HT-29 (cell line): ENCODE data around the gene GLS. TPM values are rescaled to one million over a fixed set of nuclear protein-coding genes. Genes with fewer than 3 reads are reported as not detected.
A peak's percentile ranks its signal among the peaks of the same experiment; 100 is the strongest.
"Not testable (repeated sequence)": the region's sequence is repeated elsewhere in the genome, so short reads cannot be mapped to it uniquely, and the experiment has no call there.

Experiments
- DNase-seq: peaks from one replicate; pipeline ENCODE4 v3.0.0-alpha.2; 2015; ENCODE audit warnings: low spot score
- total RNA-seq: library from RNA; depleted of rRNA; stranded (reverse); fragments of >200 nt; shearing (Covaris generic); gene quantifications from 2 replicates; pipeline ENCODE4 v1.2.3, GENCODE V29; 2014

The GLS gene
- total RNA-seq, 1 experiment from 2014 or later: 25.2 TPM

DNA sequence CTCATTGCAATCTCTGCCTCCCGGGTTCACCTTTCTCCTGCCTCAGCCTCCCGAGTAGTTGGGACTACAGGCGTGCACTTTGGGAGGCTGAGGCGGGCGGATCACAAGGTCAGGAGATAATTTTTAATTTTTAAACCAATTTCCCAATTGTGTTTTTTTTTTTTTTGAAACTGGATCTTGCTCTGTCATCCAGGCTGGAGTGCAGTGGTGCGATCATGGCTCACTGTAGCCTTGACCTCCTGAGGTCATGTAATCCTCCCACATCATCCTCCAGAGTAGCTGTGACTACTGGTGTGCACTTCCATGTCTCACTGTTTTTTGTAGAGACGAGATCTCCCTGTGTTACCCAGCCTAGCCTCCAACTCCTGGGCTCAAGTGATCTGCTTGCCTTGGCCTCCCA, 49.3 kb downstream of the GLS start:
- no peak for DNase-seq

DNA sequence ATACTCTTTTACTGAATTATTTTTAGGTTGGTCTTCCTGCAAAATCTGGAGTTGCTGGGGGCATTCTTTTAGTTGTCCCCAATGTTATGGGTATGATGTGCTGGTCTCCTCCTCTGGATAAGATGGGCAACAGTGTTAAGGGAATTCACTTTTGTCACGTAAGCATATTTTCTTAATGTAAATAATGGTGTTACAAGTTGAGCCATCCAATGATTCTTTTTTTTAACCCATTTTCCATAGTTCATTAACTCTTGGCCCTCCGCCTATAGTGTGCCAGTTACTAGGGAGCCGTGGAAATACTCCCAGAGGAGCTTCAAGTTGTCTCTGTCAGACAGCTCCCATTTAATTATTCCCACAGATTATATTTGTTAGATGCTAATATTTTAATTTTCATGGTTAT, 49.8 kb downstream of the GLS start:
- no peak for DNase-seq

DNA sequence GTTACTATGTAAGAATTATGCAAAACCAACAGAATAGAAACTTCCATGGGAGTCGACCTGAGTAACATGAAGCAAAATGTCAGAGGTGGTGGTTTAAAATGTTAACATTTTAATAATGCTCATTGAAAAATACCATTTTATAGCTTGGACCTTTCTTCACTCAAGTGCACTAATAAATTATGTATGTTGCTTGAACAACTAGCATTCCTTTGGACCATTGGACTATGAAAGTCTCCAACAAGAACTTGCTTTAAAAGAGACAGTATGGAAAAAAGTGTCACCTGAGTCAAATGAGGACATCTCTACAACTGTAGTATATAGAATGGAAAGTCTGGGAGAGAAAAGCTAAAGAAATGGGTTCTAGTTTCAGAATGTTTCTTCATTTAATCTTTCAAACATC, 51.9 kb downstream of the GLS start:
- DNase-seq: no peak

DNA sequence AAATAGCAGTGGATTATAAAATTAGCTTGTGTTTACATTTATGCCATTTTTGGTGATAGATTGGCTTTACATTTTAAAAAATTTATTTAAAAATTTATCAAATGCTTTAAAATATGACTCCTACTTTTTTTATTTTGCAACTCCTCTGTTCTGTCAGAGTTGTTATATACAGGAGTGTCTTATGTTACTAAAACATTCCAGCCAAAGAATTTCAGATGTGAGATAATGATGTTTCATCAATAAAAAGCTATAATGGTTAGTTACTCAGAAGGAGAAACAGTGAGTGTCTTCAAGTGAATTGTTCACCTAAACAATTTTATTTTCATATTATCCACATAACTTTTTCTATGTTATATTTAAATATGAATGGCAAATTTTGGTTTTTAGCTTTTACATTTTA, 52.7 kb downstream of the GLS start:
- no peak for DNase-seq

DNA sequence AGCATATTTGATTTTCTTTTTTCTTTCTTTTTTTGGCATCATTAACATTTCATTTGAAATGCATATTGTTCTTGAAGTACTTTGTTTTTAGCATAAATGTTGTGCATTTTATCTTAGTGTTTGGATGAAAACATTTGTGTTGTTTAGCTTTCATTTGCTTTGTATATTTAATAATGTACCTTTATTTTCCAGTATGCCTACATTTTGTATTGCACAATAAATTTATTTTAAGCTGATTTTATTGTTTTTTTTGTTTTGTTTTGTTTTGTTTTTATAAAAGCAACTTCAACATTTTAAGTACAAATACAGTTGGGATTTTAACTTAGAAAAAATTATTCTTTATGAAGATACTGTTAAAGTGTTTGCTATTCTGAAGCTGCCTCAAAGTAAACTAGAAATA, 54.4 kb downstream of the GLS start:
- no peak for DNase-seq

DNA sequence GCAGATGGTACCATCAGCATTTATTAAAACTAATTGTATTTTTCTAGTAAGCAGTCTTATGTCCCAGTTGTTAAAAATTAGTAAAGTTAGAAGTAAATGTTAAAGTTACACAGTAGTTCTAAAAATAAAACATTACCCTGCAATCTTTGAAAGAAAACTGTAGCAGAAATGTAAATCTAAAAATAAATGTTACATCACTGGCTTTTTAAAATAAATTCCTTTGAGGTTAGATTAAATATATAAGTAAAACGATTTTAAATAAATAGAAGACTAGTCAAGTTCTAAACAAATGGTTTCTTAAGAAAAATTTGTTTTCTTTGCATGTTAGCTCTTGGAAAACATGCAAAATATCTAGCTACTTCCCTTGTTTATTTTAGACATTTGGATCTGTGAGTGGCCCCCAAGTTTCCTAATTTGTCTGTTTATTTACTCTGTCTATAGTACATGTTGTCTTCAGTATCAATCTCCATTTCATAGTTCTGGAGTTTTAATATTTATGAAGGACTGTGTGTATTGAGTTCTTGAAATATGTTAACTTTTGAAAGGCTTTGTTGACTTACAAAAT, 58.2 kb downstream of the GLS start:
- DNase-seq: no peak

DNA sequence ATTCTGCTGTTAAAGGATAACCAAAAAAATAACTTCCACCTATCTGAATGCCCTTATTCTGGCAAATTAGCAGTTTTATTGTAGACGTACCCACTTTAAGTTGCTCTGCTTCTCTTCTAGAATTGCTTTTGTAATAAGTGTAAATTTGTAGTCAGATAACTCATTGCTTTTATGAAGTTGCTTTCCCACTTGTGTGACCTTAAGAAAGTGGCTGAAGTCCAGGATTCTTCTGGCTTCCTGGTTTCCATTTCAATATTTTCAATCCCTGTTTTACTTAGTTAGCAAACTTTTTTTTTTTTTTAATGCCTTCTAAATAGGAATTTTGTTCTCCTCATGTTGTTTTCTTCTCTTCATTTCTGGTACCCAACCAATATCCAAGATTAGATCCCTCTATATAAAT, 59.8 kb downstream of the GLS start:
- DNase-seq: no peak

DNA sequence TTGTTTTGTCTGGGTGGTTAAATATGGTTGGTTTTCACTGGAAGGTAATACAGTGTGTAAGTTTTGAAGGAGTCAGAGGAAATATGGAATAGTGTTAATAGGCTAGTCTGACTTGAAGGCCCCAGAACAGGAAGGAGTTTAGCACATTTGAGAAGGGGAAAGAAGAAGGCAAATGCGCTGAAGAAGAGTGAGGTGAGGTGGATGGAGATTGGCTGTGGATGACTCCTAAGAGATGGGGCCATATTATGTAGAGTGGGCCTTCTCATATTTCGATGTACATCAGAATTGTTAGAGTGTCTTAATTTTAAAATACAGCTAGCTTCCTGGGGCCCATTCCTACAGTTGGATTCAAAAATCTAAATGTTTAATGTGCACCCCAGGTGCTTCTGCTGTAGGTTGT, 61.0 kb downstream of the GLS start:
- DNase-seq: no peak

DNA sequence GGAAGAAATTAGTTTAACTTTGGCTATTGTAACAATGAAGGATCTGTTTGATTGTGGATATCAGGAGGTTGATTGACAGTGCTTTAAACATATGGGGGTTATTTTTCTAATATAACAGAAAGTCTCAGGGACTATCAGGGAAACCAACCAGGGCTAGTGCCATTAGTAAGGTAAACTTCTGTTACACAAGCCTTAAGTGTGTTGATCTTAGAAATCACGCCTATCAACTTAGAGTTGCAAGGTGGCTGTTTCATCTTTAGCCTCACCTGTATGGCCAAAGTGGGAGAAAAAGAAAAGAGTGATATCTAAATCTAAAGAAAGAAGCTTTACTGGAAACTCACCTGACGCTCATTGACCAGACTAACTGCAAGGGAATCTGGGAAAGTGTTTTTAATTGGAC, 62.1 kb downstream of the GLS start:
- DNase-seq: no peak

DNA sequence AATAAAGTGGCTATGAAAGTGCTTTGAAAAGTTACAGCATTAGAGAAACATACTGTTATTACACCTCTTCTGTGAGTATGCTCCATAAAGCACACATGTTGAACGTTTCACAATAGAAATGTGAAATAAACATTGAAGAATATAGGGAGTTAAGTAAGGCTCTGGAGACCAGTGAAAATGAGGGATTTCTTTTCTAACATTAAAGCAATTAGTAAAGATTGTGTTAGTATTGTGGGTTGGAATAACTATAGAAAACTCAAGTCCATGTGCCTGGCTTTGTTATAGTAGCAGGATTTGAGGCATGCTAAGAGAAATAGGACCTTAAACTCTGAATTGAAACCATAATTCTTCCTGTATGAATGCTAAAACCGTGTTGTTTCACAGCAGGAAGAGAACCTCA, 63.1 kb downstream of the GLS start:
- DNase-seq: no peak

DNA sequence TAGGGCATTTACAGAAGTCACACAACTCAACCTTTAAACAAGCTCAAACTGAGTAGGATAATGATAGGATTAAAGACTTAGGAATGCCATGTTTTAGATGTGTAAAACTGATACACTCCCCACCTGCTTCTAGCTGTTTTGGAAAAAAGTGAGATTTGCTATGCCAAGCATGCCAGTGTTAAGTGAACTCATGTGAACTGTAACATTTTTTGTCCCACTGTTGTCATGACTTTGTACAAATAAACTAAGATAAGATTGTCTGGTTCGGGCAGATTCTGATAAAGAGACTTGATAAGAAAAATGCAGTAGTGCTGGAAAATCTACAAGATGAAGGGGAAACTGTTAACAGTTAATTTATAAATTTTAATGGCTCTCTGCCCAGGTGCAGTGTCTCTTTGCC, 66.5 kb downstream of the GLS start:
- peak; percentile 58 for DNase-seq

DNA sequence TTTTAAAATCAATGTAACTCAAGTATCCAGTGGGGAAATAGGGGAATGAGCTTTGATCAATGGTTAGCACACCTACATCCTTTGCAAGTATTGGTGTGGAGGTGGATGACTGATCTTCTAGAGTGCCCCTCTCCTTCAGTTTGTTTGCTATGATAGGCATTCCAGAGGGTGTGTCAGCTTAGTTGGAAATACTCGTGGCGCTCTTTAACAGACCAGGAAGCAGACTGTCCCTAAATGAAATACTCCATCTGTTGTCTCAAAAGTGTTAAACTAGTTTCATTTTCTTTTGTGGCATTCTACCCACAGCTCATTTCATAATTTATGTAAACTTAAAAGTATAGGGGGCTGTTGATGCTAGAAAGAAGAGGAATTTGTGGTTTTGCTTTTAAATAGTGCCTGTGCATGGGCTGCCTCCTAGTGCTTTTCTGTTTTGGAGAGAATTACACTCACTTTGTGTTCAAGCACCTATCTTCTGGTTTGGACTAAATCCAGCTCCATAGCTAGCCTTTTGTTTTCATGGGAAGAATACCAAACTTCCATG, 67.2 kb downstream of the GLS start:
- peak; percentile 67 for DNase-seq

DNA sequence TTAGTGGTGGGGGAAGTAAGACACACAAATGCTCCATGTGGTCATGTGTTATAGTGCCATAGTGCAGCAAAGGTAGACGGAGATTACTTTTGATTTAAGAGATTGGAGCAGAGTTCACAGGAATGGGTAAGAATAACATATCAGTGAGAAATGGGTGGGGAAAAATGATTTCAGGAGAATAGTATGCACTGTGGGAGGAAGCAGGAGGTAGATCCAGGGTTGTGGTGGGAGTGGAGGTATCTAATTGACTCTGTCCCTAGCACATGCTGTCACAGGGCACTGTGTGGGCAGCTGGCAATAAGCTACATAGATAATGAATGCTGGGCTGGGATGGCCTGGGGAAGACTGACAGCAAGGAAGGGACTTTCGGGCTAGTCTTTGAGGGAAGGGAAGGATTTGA, 68.0 kb downstream of the GLS start:
- DNase-seq: peak; percentile 69

DNA sequence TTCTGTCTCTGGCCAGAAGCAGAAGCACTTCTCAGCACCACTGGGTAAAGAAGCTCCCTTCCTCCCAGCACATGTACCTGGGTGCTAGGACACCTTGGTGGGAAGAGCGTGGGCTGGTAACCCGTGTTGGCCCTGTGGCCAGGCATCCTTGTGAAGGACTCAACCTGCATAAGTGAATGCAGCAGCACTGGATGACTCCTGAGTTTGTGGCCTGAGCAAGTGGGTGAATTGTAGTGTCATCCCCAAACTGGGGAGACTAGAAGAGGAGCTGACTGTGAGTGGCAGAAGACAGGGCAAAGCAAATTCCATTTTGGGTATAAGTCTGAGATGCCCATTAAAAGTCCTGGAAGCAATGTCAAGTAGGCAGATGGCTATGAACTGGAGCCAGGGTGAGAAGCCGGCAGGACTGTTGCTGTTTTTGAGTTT, 70.0 kb downstream of the GLS start:
- DNase-seq: no peak

DNA sequence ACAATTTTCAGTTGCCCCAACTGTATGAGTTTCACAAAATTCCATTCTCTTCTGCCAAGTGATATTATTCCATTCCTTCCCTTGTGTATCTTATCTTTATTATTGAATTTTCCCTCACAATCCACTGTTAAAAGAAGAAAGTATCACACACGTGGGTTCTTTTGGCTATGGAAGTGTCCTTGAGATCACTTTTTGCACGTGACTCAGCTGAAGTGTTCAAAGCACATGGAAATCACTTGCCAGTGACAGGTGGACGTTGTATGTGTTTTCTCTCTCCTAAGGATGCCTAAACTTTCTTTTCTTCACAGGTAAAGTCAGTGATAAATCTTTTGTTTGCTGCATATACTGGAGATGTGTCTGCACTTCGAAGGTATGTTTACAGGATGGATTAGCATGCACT, 72.6 kb downstream of the GLS start:
- DNase-seq: no peak

DNA sequence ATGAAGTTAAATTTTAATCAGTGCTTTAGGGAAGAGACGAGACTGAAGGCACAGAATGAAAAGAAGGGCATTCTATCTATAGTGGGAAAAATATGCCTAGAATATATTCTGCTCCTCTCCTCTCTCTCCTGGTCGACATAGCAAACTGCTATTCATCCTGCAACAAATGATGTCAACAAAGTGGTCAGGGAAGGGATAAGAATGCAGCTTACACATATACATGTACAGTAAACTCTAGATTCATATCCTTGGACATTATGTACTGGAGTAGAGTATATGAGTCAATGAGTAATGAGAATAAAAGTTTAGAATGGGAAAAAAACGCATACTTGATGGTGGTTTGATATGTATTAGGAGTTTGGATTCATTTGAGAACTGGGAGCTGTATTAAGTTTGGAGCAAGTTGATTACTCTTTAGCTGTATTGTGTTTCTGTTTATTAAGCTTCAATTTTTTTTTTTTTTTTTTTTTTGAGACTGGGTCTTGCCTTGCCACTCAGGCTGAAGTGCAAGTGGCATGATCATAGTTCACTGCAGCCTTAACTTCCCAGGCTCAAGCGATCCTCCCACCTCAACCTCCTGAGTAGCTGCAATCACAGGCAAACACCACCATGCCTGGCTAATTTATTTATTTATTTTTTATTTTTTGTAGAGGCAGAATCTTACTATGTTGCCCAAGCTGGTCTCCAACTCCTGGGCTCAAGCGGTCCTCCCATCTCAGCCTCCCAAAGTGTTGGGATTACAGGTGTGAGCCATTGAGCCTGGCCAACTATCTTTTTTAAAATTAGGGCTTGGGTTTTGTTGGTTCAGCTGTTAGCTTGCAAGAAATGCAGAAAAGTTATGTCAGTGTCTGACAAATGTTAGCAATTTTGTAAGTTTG, 79.5 kb downstream of the GLS start:
- DNase-seq: no peak

DNA sequence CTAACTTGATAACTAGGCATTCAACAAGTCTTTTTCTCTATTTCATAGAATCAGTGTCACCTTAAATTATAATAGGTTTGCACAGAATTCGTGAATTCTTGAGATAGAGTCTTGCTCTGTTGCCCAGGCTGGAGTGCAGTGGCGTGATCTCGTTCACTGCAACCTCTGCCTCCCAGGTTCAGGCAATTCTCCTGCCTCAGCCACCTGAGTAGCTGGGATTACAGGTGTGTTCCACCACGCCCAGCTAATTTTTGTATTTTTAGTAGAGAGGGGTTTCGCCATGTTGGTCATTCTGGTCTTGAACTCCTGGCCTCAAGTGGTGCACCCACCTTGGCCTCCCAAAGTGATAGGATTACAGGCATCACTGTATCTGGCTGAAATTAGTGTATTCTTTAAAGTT, 80.5 kb downstream of the GLS start:
- not testable (repeated sequence) for DNase-seq

DNA sequence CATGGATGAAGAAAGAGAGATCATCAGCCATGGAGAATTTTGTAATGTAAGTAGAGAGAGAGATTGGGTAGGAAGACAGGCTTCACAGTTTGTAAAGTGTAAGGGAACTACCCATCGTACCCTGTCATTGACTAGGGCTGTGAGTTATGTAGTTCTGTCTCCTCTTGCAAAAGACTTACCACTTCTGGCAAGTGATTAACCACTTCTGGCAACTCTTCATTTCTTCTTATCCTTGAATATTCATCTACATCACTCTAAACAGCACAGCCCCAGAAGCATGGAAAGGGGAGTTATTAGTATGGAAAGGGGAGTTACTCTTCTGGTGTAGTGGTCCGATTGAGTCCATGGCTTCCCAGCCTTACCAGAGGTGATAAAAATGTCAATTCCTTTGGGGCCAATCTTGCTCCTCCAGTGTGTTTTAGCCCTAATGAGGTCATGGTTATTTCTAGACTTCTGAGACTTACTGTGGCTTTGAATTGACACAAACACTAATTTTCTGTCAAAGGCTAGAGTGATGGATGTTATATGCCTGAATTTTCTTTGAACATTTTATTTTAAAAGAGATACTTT, 81.4 kb downstream of the GLS start:
- no peak for DNase-seq

DNA sequence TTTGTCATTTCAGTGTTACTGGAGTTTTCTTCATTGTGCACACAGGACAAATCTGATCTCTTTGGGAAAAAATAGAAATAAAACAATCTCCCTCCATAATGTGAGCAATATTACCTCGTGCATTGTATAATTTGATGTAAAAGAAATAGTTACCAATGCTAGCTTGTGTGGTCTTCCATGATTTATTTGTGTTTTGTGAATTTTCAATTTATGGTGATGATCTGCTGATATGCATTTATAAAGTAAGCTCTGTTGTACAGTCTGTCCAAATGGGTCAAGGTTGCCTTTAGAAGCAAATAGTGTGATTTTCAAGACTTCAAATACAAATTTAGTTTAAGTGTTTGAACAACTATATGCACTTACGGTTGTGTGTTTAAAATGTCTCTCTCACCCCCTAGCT, 82.5 kb downstream of the GLS start:
- no peak for DNase-seq

DNA sequence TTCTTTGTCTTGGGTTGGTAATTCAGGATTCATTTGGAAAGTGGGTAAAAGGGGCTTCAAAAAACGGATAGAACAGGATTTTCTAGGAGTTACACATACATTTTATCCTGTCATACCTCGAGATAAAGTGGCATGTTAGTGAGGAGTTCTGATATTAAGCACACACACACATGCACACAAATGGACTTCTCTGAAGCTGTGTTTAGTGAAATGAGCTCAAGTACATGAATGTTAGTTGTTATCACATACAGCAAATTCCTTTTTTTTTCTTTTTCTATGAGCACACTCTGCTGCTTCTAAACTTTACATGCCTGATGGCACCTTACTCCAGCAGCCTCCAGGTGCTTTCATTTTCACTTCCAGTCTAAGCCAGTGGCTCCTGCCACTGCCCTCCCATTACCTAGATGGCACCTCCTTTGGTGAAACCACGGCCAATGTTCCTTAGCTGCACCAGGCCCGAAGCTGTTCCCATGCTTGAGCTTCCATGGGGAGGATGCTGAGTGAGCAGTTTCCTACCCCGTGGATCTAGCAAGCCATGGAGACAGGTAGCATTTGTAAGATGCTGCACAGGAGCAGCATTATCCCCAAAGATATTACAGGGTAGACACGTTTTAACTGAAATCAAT, 83.7 kb downstream of the GLS start:
- DNase-seq: no peak

DNA sequence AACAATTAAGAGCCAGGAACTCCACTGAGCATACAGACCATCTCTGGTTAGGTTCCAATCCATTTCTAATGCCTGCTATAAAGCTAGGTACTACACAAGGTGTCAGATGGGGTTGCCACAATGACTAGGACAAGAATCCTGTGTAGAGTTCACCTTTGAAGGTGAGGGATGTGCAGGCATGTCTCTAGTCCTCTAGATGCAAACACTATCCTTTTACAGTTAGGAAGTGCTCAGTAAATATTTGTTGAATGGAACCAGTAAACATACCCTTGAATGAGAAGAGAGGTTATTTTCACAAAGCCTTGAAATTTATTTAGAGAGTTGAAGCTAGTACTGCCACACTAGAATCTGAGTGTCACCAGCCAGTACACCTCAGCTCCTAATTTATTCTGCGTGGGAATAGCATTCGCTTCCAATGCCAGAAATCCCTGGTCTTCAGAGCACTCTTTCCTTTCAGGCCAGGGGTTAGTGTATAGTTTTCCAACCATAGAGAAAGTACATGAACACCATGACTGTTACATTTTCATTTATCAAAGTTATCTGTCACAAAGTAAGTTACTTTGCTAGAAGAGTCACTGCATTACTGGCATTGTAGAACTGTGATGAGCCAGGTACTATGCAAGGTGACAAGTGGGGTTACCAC, 85.1 kb downstream of the GLS start:
- no peak for DNase-seq

DNA sequence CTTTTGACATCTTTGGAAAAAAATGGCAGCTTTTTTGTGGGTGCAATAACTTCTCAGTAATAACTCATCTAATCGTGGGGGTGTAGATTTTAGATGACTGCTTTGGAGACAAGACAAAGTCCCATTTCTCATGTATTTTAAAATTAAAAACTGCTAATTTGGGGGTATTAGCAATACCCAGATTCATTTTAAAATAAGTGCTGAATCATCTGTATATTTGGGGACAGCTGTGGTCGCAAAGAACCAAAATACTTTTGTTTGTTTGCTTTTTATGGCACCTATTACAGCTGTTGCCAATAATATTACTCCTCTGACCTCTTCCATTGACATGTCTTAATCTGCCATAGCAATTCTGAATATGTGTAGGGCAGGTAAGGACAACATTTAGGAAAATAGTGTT, 87.9 kb downstream of the GLS start:
- DNase-seq: no peak
